Neural progenitor cell (in vitro differentiated cells): ENCODE measurements around the gene MYL7.

Source experiments
- EZH2 ChIP-seq: fragments of 200-600 bp; sonication (generic); IDR thresholded peaks from 2 replicates; pipeline ENCODE4 v1.6.1; 2017; ENCODE audit warnings: antibody characterized with exemption, mild to moderate bottlenecking, moderate library complexity
- EZH2phosphoT487 ChIP-seq: fragments of 200-600 bp; sonication (generic); IDR thresholded peaks from 2 replicates; pipeline ENCODE4 v1.6.1; 2017; ENCODE audit warnings: antibody characterized with exemption
- TF ChIP-seq, protein P1 (sequence below): fragments of 200-600 bp; sonication (generic); IDR thresholded peaks from 2 replicates; pipeline ENCODE4 v1.5.1; 2017; ENCODE audit warnings: antibody characterized with exemption, mild to moderate bottlenecking

DNA sequence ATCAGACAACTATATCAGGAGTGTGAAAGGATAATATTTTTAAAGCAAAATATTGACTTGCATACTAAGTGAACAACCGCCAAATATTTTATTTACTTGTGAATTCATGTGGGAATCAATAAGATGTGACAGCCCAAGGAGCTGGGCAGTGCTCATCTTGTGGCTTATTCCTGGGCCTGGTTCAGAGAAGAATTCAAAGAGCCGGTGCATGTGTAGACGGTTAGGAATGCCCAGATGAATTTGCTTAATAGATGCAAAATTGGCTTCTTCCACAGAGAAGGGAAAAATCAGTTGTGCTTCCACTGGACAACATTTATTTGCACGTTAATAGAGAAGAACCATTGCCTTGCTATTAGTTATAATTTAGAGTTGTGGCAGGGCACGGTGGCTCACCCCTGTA, 4.4 kb downstream of the MYL7 start:
- TF ChIP-seq, protein P1, sequence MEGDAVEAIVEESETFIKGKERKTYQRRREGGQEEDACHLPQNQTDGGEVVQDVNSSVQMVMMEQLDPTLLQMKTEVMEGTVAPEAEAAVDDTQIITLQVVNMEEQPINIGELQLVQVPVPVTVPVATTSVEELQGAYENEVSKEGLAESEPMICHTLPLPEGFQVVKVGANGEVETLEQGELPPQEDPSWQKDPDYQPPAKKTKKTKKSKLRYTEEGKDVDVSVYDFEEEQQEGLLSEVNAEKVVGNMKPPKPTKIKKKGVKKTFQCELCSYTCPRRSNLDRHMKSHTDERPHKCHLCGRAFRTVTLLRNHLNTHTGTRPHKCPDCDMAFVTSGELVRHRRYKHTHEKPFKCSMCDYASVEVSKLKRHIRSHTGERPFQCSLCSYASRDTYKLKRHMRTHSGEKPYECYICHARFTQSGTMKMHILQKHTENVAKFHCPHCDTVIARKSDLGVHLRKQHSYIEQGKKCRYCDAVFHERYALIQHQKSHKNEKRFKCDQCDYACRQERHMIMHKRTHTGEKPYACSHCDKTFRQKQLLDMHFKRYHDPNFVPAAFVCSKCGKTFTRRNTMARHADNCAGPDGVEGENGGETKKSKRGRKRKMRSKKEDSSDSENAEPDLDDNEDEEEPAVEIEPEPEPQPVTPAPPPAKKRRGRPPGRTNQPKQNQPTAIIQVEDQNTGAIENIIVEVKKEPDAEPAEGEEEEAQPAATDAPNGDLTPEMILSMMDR, result no peak
- TF ChIP-seq EZH2 (no peak), EZH2phosphoT487 (no peak)
